CD4-positive, alpha-beta memory T cell (primary cell): Measurements from ENCODE around the gene HSPB6. TPM values are rescaled to one million over a fixed set of nuclear protein-coding genes. Genes with fewer than 3 reads are reported as not detected.

Experiments used
- CTCF ChIA-PET: fragments of 350-600 bp; sonication (Branson Sonifier 250); formaldehyde crosslinking; loops from one replicate; lab custom pipeline; 2021; ENCODE audit warnings: inconsistent platforms; ENCODE audit not compliant: partially characterized antibody; lab: Charles Lee
- POLR2A ChIA-PET: fragments of 350-600 bp; sonication (Branson Sonifier 250); formaldehyde crosslinking; loops from one replicate; lab custom pipeline; 2021; ENCODE audit not compliant: partially characterized antibody; lab: Charles Lee
- DNase-seq, 5 donors: peaks; one replicate each; pipeline versions ENCODE4 v3.0.0 to v3.0.0-alpha.2; 2020 to 2022; ENCODE audit warnings: mixed read lengths in 1 of 5
- H3K27ac ChIP-seq: one replicate; pipeline ENCODE4 v1.7.0; 2013; ENCODE audit warnings: low read depth, low read length
- H3K27me3 ChIP-seq: 2 replicates; pipeline ENCODE4 v1.7.0; 2013; ENCODE audit warnings: mild to moderate bottlenecking, low read length, moderate library complexity; ENCODE audit not compliant: insufficient read depth
- H3K36me3 ChIP-seq: 2 replicates; pipeline ENCODE4 v1.7.0; 2013; ENCODE audit warnings: mild to moderate bottlenecking, low read length, moderate library complexity; ENCODE audit not compliant: insufficient read depth
- H3K4me1 ChIP-seq: 2 replicates; pipeline ENCODE4 v1.7.0; 2013; ENCODE audit warnings: mild to moderate bottlenecking, low read length, moderate library complexity; ENCODE audit not compliant: insufficient read depth
- H3K4me3 ChIP-seq, 2 donors: one replicate each; pipeline ENCODE4 v1.7.0; 2013; ENCODE audit warnings: low read length in 2 of 2, mild to moderate bottlenecking in 1 of 2
- H3K9me3 ChIP-seq, 2 donors: one replicate each; pipeline ENCODE4 v1.7.0; 2013; ENCODE audit warnings: low read length in 2 of 2, control low read depth in 1 of 2; ENCODE audit not compliant: control insufficient read depth in 1 of 2
- H3K27ac Mint-ChIP-seq, 7 donors: one replicate each; pipeline ENCODE4 v1.8.0; 2020 to 2021; ENCODE audit warnings: mixed read lengths in 7 of 7, mild to moderate bottlenecking in 6 of 7, inconsistent platforms in 3 of 7, moderate library complexity in 3 of 7
- H3K27me3 Mint-ChIP-seq, 2 donors: one replicate each; pipeline ENCODE4 v1.8.0; 2020 to 2021; ENCODE audit warnings: mixed read lengths in 2 of 2
- H3K36me3 Mint-ChIP-seq, 2 donors: one replicate each; pipeline ENCODE4 v1.8.0; 2020 to 2021; ENCODE audit warnings: mixed read lengths in 2 of 2, inconsistent platforms in 1 of 2, mild to moderate bottlenecking in 1 of 2
- H3K4me1 Mint-ChIP-seq, 4 donors: one replicate each; pipeline ENCODE4 v1.8.0; 2020 to 2021; ENCODE audit warnings: mixed read lengths in 4 of 4, mild to moderate bottlenecking in 1 of 4
- H3K4me3 Mint-ChIP-seq, 8 donors: one replicate each; pipeline ENCODE4 v1.8.0; 2020 to 2021; ENCODE audit warnings: mixed read lengths in 8 of 8, mild to moderate bottlenecking in 7 of 8, moderate library complexity in 6 of 8, inconsistent platforms in 3 of 8
- H3K9me3 Mint-ChIP-seq, 8 donors: one replicate each; pipeline ENCODE4 v1.8.0; 2020 to 2021; ENCODE audit warnings: mixed read lengths in 8 of 8, mild to moderate bottlenecking in 5 of 8, inconsistent platforms in 3 of 8, moderate library complexity in 1 of 8
- intact Hi-C: fragments of 100-400 bp; cut with micrococcal nuclease; formaldehyde crosslinking; loops from one replicate; pipeline ENCODE4 v1.15.1; 2023
- polyA plus RNA-seq, 2 donors: library from polyadenylated mRNA; unstranded; fragments of 300-500 nt; fragmentation: Illumina TruSeq; gene quantifications; one replicate each; pipeline ENCODE4 v1.2.3, GENCODE V29; 2021
- total RNA-seq, 2 experiments: library from RNA; stranded (reverse); gene quantifications; one replicate each; pipeline ENCODE4 v1.2.3, GENCODE V29; 2021

The HSPB6 gene
- total and polyA plus RNA-seq, 4 experiments from 2014 or later, result not detected

GRCh38 chr19:35743640-35744429 lies 13.0 kb downstream of the HSPB6 start:
- Mint-ChIP-seq H3K36me3 (peaks cover 5 to 35% of the 10 kb centered on the region in 2 donors), H3K27me3 (no peaks in the 10 kb centered on the region), H3K27ac (peak overlapping the region; percentile 98 to 100 (median 100)), H3K4me1 (peaks cover 32 to 72% (median 50%) of the 10 kb centered on the region in 4 donors), H3K9me3 (no peaks in the 10 kb centered on the region), H3K4me3 (peak overlapping the region; percentile 95 to 99 (median 98))
- Histone ChIP-seq H3K9me3 (no peaks in the 10 kb centered on the region), H3K36me3 (peaks cover 4% of the 10 kb centered on the region), H3K27me3 (no peaks in the 10 kb centered on the region), H3K4me1 (peaks cover 63% of the 10 kb centered on the region), H3K4me3 (peak overlapping the region; percentile 67 to 87), H3K27ac (peak overlapping the region; percentile 99)
- CTCF ChIA-PET, result interaction anchor here (0.8 to 1.0 kb wide), 2 partner anchors 41 to 49 kb away, joined by 3 to 5 read pairs; no protein-coding TSS in a partner anchor
- POLR2A ChIA-PET, result interaction anchor here (0.7 to 4.6 kb wide), 12 partner anchors 9 to 371 kb away, joined by 3 to 51 read pairs (median 8); partner anchors contain the start of genes COX6B1, HSPB6, KMT2B and POLR2I
- intact Hi-C loops, result loop anchor here (2.0 to 10.0 kb wide), 4 partner anchors 31 to 1631 kb away; partner anchors contain the start of genes ARHGAP33, HCST and ZNF527
- no peak for DNase-seq

GRCh38 chr19:35742121-35742724 lies 14.6 kb downstream of the HSPB6 start, which contains the start of gene IGFLR1:
IGFLR1 (minus strand) TSS chr19:35742452; CDS start chr19:35741180, 1,272 bp downstream.
- Mint-ChIP-seq H3K27me3 (no peaks in the 10 kb centered on the region), H3K36me3 (peaks cover 8 to 33% of the 10 kb centered on the region in 2 donors), H3K4me1 (peaks cover 21 to 69% (median 45%) of the 10 kb centered on the region in 4 donors), H3K4me3 (peak within 1 kb of the TSS; percentile 88 to 97 (median 91)), H3K27ac (peak within 1 kb of the TSS; percentile 95 to 99 (median 98)), H3K9me3 (no peaks in the 10 kb centered on the region)
- peaks cover 60% of the 10 kb centered on the region for H3K4me1 ChIP-seq
- ChIA-PET CTCF (interaction anchor here (0.6 to 0.8 kb wide), 2 partner anchors 13 to 14 kb away, joined by 3 read pairs; no protein-coding TSS in a partner anchor), POLR2A (interaction anchor here (0.8 to 4.6 kb wide), 15 partner anchors 9 to 211 kb away, joined by 3 to 51 read pairs (median 4); partner anchors contain the start of genes COX6B1, HSPB6, KMT2B and PROSER3)
- H3K4me3 ChIP-seq, result peak within 1 kb of the TSS; percentile 42 to 63
- peaks cover 17% of the 10 kb centered on the region for H3K36me3 ChIP-seq
- intact Hi-C loops, result loop anchor here (10.0 kb wide), 1 partner anchor 1633 kb away; the partner anchor contains the start of gene ZNF527
- H3K27ac ChIP-seq, result peak within 1 kb of the TSS; percentile 77
- no peaks in the 10 kb centered on the region for H3K9me3 ChIP-seq
- no peaks in the 10 kb centered on the region for H3K27me3 ChIP-seq
- DNase-seq, result peak; percentile 71 to 83 (median 73)

- H3K36me3 ChIP-seq, result peaks cover 17% of the 10 kb centered on the region
- H3K27me3 ChIP-seq, result no peaks in the 10 kb centered on the region
- Mint-ChIP-seq H3K27me3 (no peaks in the 10 kb centered on the region), H3K4me1 (peaks cover 20 to 68% (median 47%) of the 10 kb centered on the region in 4 donors), H3K27ac (peak overlapping the region; percentile 93 to 99 (median 97)), H3K36me3 (peaks cover 8 to 42% of the 10 kb centered on the region in 2 donors), H3K4me3 (peak overlapping the region; percentile 88 to 98 (median 92)), H3K9me3 (no peaks in the 10 kb centered on the region)
- peak overlapping the region; percentile 83 to 88 for H3K4me3 ChIP-seq
- ChIA-PET CTCF (interaction anchor here (2.2 kb wide), 1 partner anchor 23 kb away, joined by 6 read pairs; the partner anchor contains the start of gene KMT2B), POLR2A (interaction anchor here (1.0 to 5.7 kb wide), 12 partner anchors 8 to 98 kb away, joined by 3 to 37 read pairs (median 8); partner anchors contain the start of genes COX6B1, HSPB6, KMT2B and LIN37)
- H3K9me3 ChIP-seq, result no peaks in the 10 kb centered on the region
- peak overlapping the region; percentile 77 for H3K27ac ChIP-seq
- peaks cover 63% of the 10 kb centered on the region for H3K4me1 ChIP-seq
- no peak for DNase-seq
- intact Hi-C loops, result loop anchor here (10.0 kb wide), 1 partner anchor 1634 kb away; the partner anchor contains the start of gene ZNF527
These were observed 15.7 kb downstream of the HSPB6 start for GRCh38 chr19:35741203-35741515.

GRCh38 chr19:35740423-35741202 lies 16.2 kb downstream of the HSPB6 start:
- Histone ChIP-seq H3K27me3 (no peaks in the 10 kb centered on the region), H3K9me3 (no peaks in the 10 kb centered on the region), H3K27ac (peak overlapping the region; percentile 77), H3K36me3 (peaks cover 17% of the 10 kb centered on the region), H3K4me1 (peaks cover 59% of the 10 kb centered on the region), H3K4me3 (peak overlapping the region; percentile 83 to 88)
- Mint-ChIP-seq H3K36me3 (peaks cover 10 to 43% of the 10 kb centered on the region in 2 donors), H3K27me3 (no peaks in the 10 kb centered on the region), H3K27ac (peak overlapping the region; percentile 93 to 99 (median 94)), H3K4me3 (peak overlapping the region; percentile 88 to 98 (median 90)), H3K9me3 (no peaks in the 10 kb centered on the region), H3K4me1 (peaks cover 17 to 65% (median 42%) of the 10 kb centered on the region in 4 donors)
- CTCF ChIA-PET, result interaction anchor here (2.2 kb wide), 1 partner anchor 22 kb away, joined by 6 read pairs; the partner anchor contains the start of gene KMT2B
- POLR2A ChIA-PET, result interaction anchor here (0.9 to 5.7 kb wide), 17 partner anchors 8 to 97 kb away, joined by 3 to 37 read pairs (median 5); partner anchors contain the start of genes COX6B1, HSPB6, KMT2B and LIN37
- peak; percentile 90 to 97 (median 91) for DNase-seq
- intact Hi-C loops, result loop anchor here (1.0 to 10.0 kb wide), 4 partner anchors 23 to 1634 kb away; partner anchors contain the start of genes ARHGAP33 and ZNF527

- Mint-ChIP-seq H3K27me3 (no peaks in the 10 kb centered on the region), H3K36me3 (peaks cover 12 to 42% of the 10 kb centered on the region in 2 donors), H3K27ac (peak overlapping the region in 4 of 7 donors; percentile 57 to 99 (median 93)), H3K9me3 (no peaks in the 10 kb centered on the region), H3K4me1 (peaks cover 18 to 62% (median 39%) of the 10 kb centered on the region in 4 donors), H3K4me3 (peak overlapping the region; percentile 88 to 98 (median 90))
- intact Hi-C loops, result loop anchor here (1.0 to 10.0 kb wide), 4 partner anchors 23 to 1635 kb away; partner anchors contain the start of genes ARHGAP33 and ZNF527
- H3K4me3 ChIP-seq, result peak overlapping the region; percentile 83 to 88
- H3K4me1 ChIP-seq, result peaks cover 57% of the 10 kb centered on the region
- ChIA-PET CTCF (interaction anchor here (2.2 kb wide), 1 partner anchor 22 kb away, joined by 6 read pairs; the partner anchor contains the start of gene KMT2B), POLR2A (interaction anchor here (0.9 to 5.7 kb wide), 17 partner anchors 9 to 97 kb away, joined by 3 to 37 read pairs (median 5); partner anchors contain the start of genes COX6B1, HSPB6, KMT2B and LIN37)
- H3K36me3 ChIP-seq, result peaks cover 17% of the 10 kb centered on the region
- no peaks in the 10 kb centered on the region for H3K9me3 ChIP-seq
- peak overlapping the region; percentile 24 for H3K27ac ChIP-seq
- no peaks in the 10 kb centered on the region for H3K27me3 ChIP-seq
- no peak for DNase-seq
These were observed 16.8 kb downstream of the HSPB6 start for GRCh38 chr19:35740108-35740422.
